ENCODE results near the gene WRAP53.

DNA sequence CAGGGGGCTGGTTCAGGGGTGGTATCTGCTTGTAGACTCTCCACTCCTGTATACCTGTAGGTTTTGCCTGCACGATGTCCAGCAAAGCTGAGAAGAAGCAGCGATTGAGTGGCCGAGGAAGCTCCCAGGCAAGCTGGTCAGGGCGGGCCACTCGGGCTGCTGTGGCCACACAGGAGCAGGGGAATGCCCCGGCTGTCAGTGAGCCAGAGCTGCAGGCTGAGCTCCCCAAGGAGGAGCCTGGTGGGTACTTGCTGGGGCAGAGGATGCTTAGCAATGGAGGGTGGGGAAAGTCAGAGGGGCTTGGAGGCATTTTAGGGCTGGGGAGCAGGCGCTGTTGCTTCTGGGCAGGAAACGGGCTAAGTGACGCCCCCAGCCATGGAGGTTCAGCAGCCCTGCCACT is 31.4 kb downstream of the WRAP53 start:
- TF ChIP-seq CTCF (IDR thresholded peaks at IDR 0.05): no peak
- no peak for TF ChIP-seq SMC3 (IDR thresholded peaks at IDR 0.05; ENCODE audit: low read depth, low read length)
- TF ChIP-seq EP300 (IDR thresholded peaks at IDR 0.05; ENCODE audit: borderline replicate concordance in 1 of 2, low read depth in 1 of 2, low read length in 1 of 2): no peak
- no peak for TF ChIP-seq EZH2phosphoT487 (IDR thresholded peaks at IDR 0.05; ENCODE audit: borderline replicate concordance, low read depth)
- TF ChIP-seq POLR2AphosphoS5 (IDR thresholded peaks at IDR 0.05; ENCODE audit: low read depth, low read length): no peak
- no peak for TF ChIP-seq FOXM1 (IDR thresholded peaks at IDR 0.05; ENCODE audit: low read depth)
- TF ChIP-seq USF2 (IDR thresholded peaks at IDR 0.05; ENCODE audit: borderline replicate concordance, low read depth, low read length): no peak
- TF ChIP-seq RFX5 (IDR thresholded peaks at IDR 0.05; ENCODE audit: low read length): no peak
